HG03571 (cell line): ENCODE results near the gene SYNPR.

ENCODE experiments used
- ATAC-seq: cut with Tn5 transposase; IDR thresholded peaks from one replicate; pipeline ENCODE4 v1.9.1; 2021; ENCODE audit not compliant: unreplicated experiment

The SYNPR gene

DNA sequence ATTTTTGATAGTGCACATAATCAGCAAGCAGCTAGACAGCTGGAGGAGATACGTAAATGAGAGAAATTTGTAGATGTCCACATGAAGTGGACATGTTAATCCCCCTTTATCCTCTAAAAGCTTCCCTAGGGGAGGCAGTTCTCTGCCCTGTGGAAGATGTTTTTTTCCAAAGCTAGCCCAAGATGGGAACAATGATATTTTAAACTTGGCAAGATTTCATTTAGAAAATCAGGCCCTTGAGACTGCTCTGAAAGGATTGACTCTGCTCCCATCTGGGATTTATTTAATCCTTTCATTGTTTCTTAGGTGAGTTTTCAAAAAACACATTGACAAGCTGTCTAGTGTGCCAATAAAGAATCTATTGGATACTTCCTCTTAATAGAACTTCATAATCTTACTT lies 92.0 kb downstream of the SYNPR start:
- no peak for ATAC-seq

GRCh38 chr3:63383040-63383439 lies 104.9 kb downstream of the SYNPR start:
- no peak for ATAC-seq

- no peak for ATAC-seq
Measured at GRCh38 chr3:63384382-63384781, 106.3 kb downstream of the SYNPR start.

DNA sequence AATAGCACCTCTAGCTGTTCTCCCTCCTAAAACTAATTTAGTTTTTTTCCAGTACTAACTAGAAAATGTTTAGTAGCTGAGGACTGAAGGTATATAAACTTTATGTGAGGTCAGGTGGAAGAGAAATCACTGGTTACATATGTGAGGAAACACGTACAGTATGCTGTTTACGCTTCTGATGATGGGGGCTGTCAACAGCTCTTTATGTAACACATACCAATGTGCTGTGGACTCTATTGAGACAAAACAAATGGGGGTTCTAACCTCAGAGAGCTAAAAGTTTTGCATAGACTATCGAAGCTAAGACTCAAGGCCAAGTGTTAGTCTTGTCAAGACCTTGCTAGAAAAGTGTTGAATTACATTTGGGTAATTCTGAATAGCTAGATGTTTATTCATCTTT lies 107.5 kb downstream of the SYNPR start:
- ATAC-seq: no peak

GRCh38 chr3:63386568-63386967 lies 108.5 kb downstream of the SYNPR start:
- no peak for ATAC-seq

DNA sequence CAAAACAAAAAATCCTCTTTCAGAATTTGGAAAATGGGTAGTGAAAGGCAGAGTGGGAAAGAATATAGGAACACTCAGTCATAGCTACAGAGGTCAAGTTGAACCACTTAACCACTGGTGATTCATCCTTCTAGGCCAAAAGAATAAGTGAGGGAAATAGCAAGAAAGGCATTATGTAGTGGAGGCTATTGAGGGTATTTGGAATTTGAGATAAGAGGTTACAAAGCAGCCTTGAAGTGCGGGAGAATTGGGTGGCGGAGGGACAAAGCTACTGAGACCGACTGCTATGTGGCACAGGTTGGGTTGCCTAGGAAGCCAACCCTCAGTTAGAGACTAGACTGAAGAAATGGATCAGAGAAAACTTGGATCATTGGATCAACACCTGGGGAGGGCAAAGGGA lies 109.5 kb downstream of the SYNPR start:
- no peak for ATAC-seq

DNA sequence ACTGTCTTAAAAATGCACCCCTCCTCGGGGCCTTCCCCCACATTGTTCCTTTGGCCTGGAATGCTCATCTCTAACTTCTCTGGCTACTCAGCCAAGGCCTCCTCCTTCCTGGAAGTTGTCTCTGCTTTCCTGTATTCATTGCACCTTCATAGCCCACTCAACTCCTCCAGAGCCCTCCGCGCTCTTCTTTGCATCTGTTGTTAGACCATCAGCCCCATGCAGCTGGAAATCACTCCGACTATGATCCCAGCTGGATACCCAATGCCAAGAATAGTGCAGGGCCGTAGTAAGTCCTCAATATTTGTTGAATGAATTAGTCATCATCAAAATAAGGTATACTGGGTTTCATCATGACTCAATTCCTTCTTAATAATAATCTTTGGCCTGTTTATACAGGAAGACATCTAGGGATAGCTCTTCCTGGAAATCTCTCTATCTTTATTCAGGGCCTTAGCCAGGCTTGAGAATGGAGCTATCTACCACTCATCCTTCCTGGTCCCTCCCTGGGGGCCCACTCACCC lies 112.7 kb downstream of the SYNPR start:
- ATAC-seq: no peak

GRCh38 chr3:63395960-63396359 lies 117.9 kb downstream of the SYNPR start:
- ATAC-seq: no peak

- no peak for ATAC-seq
Measured at GRCh38 chr3:63400246-63400860, 122.2 kb downstream of the SYNPR start.

- no peak for ATAC-seq
Measured at GRCh38 chr3:63405882-63406281, 127.8 kb downstream of the SYNPR start.

- no peak for ATAC-seq
Measured at GRCh38 chr3:63413523-63413922, 135.4 kb downstream of the SYNPR start.

GRCh38 chr3:63414607-63415006 lies 136.5 kb downstream of the SYNPR start:
- ATAC-seq: no peak

DNA sequence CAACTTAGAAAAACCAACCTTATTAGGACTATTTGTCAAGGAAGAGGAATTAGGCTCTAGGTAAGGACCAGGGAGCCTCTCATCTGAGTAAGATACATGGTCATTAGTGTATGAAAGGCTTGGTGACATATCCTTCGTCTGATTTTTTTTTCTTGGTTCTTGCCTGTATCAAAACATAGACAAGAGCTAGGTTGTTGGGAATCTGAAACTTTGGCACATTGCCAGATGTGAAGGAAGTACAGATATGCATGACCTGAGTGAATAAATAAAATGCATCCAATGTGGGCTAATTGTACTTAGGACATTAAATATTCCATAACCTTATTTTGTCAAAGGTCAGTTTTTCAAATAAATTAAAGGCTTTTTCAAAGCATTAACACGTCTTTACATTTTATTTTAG lies 151.8 kb downstream of the SYNPR start:
- ATAC-seq: no peak

DNA sequence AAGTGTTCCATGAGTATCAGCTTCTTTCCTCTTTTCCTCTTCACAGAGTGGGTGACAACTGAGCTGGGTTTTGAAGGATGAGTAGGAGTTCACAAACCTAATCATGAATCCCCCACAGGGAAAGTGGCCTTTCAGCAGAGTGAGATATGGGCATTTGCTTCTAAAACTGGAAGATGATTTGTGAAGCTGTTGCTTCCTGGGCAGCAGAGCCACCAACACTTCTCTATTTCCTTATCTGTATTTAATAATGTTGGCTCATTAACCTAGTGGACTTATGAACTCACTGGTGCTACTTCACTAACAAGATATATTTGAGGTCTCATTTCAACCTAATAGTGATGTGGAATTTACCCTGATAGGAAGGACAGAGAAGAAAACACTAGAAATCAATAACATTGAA lies 152.8 kb downstream of the SYNPR start:
- no peak for ATAC-seq

- no peak for ATAC-seq
Measured at GRCh38 chr3:63437858-63438257, 159.8 kb downstream of the SYNPR start.

DNA sequence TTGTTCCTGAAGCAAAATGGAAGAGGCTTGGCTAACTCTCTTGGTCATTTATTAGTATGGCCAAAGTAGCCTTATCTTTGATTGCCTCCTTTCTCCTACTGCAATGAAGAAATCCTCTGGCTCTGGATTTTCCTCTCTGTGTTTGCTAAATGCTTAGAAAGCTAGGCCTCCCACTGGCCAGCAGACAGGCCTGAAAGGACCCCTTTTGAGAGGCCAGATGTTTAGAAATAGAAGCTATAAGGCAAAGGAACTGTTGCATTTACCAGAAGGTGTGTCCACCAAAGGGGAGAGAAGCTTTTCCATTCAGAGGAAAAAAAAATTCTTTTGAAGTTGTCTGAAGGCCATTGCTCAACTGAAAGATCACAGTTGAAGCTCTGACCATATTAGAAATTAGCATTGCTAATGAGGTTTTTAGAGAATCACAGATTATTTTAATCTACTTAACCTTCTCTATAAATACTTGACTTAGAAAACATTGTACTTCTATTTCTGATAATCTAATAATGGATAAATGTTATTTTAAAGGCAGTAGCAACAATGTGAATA lies 160.8 kb downstream of the SYNPR start:
- no peak for ATAC-seq

DNA sequence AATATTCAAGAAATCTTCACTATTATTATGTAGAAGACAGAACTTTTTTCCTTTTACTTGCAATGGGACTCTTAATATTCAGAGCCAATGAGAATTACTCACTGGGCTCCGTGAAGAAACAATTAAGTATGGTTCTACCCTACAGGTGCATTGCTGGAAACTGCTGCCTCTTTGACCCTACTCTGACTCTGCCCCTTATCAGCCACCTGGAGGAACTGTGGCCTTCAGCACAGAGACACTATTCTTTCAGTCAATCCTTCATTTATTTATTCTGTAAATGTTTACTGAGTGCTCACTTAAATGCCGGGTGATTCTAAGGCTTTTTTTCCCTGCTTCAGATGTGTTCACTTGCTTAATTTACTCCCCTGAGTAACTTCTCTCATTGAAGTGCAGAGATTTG lies 163.2 kb downstream of the SYNPR start:
- no peak for ATAC-seq

GRCh38 chr3:63442918-63443317 lies 164.8 kb downstream of the SYNPR start:
- ATAC-seq: no peak

DNA sequence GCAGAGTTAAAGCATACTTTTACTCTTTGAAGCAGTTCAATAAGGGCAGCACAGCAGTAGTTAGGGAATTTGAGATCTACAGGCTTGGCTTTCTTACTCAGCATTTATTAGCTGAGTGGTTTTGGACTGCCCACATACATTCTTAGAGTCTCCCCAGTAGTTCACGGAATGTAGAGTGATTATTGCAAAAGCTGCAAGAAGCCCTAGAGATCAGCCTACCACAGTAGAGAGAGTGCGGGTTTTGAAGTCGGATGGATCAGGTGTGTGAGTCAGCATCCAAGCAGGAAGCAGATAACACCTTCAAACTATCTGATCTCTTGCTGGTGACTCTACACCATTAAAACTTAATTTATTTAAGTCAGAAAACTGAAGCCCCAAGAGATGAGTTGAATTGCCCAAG lies 171.9 kb downstream of the SYNPR start:
- no peak for ATAC-seq

DNA sequence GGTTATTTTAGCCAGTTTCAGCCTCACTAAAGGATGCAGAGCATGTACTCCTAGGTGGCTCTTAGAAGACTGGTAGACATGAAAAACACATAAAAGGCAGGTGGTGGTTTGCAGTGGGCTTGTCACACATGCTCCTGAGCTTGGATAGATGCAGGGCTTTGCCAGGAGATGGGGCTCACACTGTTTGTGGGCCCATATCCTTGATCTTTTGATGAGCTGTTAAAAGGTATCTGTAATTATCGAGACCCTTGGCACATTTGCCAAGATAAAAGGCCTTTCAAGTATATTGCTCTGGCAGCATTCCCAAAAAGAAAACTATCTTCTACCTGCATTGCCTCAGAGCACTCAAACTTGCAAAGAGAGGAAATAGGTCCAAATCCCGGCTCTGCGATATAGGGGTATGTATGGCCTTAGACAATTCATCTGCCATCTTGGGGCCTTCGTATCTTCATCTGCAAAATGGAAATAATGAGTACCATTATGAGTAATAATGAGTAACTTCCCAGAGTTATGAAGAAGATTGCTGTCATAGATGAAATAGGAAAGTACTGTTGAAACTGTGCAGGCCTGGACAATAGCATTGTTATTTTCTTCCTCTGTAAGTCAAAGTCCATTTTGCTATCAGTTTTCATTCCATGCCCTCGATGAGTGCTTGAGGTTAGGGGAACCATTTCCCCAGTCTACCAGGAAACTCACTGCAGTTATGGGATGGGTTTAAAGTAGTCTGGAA lies 172.7 kb downstream of the SYNPR start:
- ATAC-seq: no peak

GRCh38 chr3:63456901-63457300 lies 178.8 kb downstream of the SYNPR start:
- no peak for ATAC-seq

DNA sequence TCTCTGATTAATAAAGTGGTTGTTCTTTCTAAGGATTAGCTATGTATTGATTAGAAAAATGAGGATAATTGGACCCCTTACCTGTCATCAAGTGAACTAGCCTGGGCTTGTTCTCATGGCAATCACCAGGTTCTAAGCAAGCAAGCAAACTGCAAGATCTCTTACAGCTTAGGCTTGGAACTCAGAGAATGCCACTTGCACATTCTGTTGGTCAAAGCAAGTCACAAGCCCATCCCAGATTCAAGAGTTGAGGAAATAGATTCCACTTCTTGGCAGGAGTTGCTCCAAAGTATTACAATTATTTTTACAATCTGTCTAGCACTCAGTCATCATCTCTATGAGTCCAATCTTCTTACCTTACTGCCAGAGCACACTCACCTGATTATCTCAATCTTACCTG lies 180.3 kb downstream of the SYNPR start:
- ATAC-seq: no peak
